T-cell (primary cell): Measurements from ENCODE around the gene R3HDM2. TPM values are rescaled to one million over a fixed set of nuclear protein-coding genes. Genes with fewer than 3 reads are reported as not detected.
A peak's percentile ranks its signal among the peaks of the same experiment; 100 is the strongest.

ENCODE experiments used
- ATAC-seq, 4 experiments: fragments of 200-7000 bp in 3 of 4; fragments of 150-1000 bp in 1 of 4; cut with Tn5 transposase; replicated peaks in 1 of 4; 1 replicate in 3 of 4; 2 replicates in 1 of 4; pipeline ENCODE4 v1.10.0; 2021; ENCODE audit warnings: moderate library complexity in 3 of 4, mild to moderate bottlenecking in 2 of 4, moderate number of reproducible peaks in 1 of 4
- CTCF ChIA-PET, 2 donors: fragments of 300-600 bp; sonication (Branson Sonifier 250); formaldehyde crosslinking; loops; one replicate each; lab custom pipeline; 2022; ENCODE audit warnings: antibody characterized with exemption in 2 of 2; lab: Charles Lee
- POLR2A ChIA-PET, 2 donors: fragments of 300-600 bp; sonication (Branson Sonifier 250); formaldehyde crosslinking; loops; one replicate each; lab custom pipeline; 2022; ENCODE audit warnings: antibody characterized with exemption in 2 of 2; lab: Charles Lee
- DNase-seq, 35 experiments: peaks; one replicate each; pipeline versions ENCODE4 v3.0.0 to v3.0.0-alpha.2; 2013 to 2023
- H3K27ac ChIP-seq: one replicate; pipeline ENCODE4 v1.5.1; 2013; ENCODE audit warnings: low read length
- H3K27me3 ChIP-seq, 2 experiments: replicated peaks in 1 of 2; 1 replicate in 1 of 2; 2 replicates in 1 of 2; pipeline versions ENCODE4 v1.6.1 to v1.7.0; 2013; ENCODE audit warnings: low read length in 1 of 2, mixed read lengths in 1 of 2; ENCODE audit not compliant: control insufficient read depth in 2 of 2, insufficient read depth in 2 of 2; ENCODE audit errors: extremely low read depth in 1 of 2
- H3K36me3 ChIP-seq, 2 donors: 1 replicate in 1 of 2; 2 replicates in 1 of 2; pipeline versions ENCODE4 v1.6.1 to v1.7.0; 2013; ENCODE audit warnings: low read length in 1 of 2; ENCODE audit not compliant: control insufficient read depth in 2 of 2, insufficient read depth in 1 of 2; ENCODE audit errors: extremely low read depth in 1 of 2
- H3K4me1 ChIP-seq, 2 experiments: 1 replicate in 1 of 2; 2 replicates in 1 of 2; pipeline versions ENCODE4 v1.6.1 to v1.7.0; 2013; ENCODE audit warnings: low read length in 2 of 2, mixed read lengths in 1 of 2; ENCODE audit not compliant: insufficient read depth in 2 of 2, control insufficient read depth in 1 of 2; ENCODE audit errors: extremely low read depth in 1 of 2
- H3K4me3 ChIP-seq, 2 donors: 1 replicate in 1 of 2; 2 replicates in 1 of 2; pipeline versions ENCODE4 v1.5.1 to v1.7.0; 2013; ENCODE audit warnings: mild to moderate bottlenecking in 2 of 2, low read length in 1 of 2, moderate library complexity in 1 of 2; ENCODE audit not compliant: control insufficient read depth in 1 of 2; ENCODE audit errors: extremely low read depth in 1 of 2
- H3K9me3 ChIP-seq: 2 replicates; pipeline ENCODE4 v1.7.0; 2013
- H3K27ac Mint-ChIP-seq, 2 donors: one replicate each; pipeline ENCODE4 v1.8.0; 2020 to 2021; ENCODE audit warnings: mild to moderate bottlenecking in 2 of 2, mixed read lengths in 2 of 2
- H3K27me3 Mint-ChIP-seq, 2 donors: one replicate each; pipeline ENCODE4 v1.8.0; 2021 to 2022; ENCODE audit warnings: mixed read lengths in 2 of 2
- H3K36me3 Mint-ChIP-seq: one replicate; pipeline ENCODE4 v1.8.0; 2021; ENCODE audit warnings: mixed read lengths
- H3K4me1 Mint-ChIP-seq, 3 donors: one replicate each; pipeline ENCODE4 v1.8.0; 2020 to 2022; ENCODE audit warnings: mixed read lengths in 3 of 3, mild to moderate bottlenecking in 1 of 3
- H3K4me3 Mint-ChIP-seq, 3 donors: one replicate each; pipeline ENCODE4 v1.8.0; 2020 to 2022; ENCODE audit warnings: mild to moderate bottlenecking in 3 of 3, mixed read lengths in 3 of 3, moderate library complexity in 3 of 3
- H3K9me3 Mint-ChIP-seq, 3 donors: one replicate each; pipeline ENCODE4 v1.8.0; 2020 to 2022; ENCODE audit warnings: mixed read lengths in 3 of 3
- WGBS: methylation state at CpG from one replicate; pipeline ENCODE4 v1.1.5; 2013; ENCODE audit warnings: missing lambda C conversion rate; ENCODE audit not compliant: insufficient coverage; 5-methylcytosine and 5-hydroxymethylcytosine counted together
- total RNA-seq, 35 experiments: library from RNA in 6 of 35; stranded (reverse) in 6 of 35; fragments of 120-200 nt in 1 of 35; gene quantifications; one replicate each; pipeline versions ENCODE4 v1.2.1 to v1.2.4 and lab custom pipeline; 2013 to 2026

The R3HDM2 gene
- total RNA-seq, 5 donors from 2014 or later (not counting 1 experiment from before 2014, with no cell fraction given) = 88.3 to 122 (median 94.7) TPM

DNA sequence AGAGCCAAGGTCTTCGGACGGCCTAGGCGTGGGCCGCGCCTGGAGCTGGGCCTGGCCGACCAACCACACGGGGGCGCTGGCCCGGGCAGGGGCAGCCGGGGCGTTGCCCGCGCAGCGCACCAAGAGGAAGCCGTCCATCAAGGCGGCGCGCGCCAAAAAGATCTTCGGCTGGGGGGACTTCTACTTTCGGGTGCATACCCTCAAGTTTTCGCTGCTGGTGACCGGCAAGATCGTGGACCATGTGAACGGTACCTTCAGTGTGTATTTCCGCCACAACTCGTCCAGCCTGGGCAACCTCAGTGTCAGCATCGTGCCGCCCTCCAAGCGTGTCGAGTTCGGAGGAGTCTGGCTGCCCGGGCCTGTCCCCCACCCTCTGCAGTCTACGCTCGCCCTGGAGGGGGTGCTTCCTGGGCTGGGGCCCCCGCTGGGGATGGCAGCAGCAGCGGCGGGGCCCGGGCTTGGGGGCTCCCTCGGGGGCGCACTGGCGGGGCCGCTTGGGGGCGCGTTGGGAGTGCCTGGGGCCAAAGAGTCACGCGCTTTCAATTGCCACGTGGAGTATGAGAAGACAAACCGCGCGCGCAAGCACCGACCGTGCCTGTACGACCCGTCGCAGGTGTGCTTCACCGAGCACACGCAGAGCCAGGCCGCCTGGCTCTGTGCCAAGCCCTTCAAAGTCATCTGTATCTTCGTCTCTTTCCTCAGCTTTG is 205.7 kb downstream of the R3HDM2 start:
- ATAC-seq = peak; percentile 42 to 74 (median 57)
- WGBS = 6% methylated on average over 61 of the region's 61 CpGs
- no peaks in the 10 kb centered on the region for H3K36me3 Mint-ChIP-seq

GRCh38 chr12:57224278-57224972 is 206.4 kb downstream of the R3HDM2 start:
- H3K27me3 ChIP-seq = peaks cover 8 to 82% of the 10 kb centered on the region in 2 experiments
- no peaks in the 10 kb centered on the region for H3K36me3 Mint-ChIP-seq
- H3K27ac Mint-ChIP-seq = no peak overlapping the region
- POLR2A ChIA-PET = no interaction called here
- H3K9me3 Mint-ChIP-seq = no peaks in the 10 kb centered on the region
- H3K27ac ChIP-seq = no peak overlapping the region
- peaks cover 52 to 70% of the 10 kb centered on the region in 2 donors for H3K27me3 Mint-ChIP-seq
- peaks cover 15 to 87% of the 10 kb centered on the region in 2 experiments for H3K4me1 ChIP-seq
- H3K4me1 Mint-ChIP-seq = peaks cover 50 to 71% (median 67%) of the 10 kb centered on the region in 3 donors
- peak overlapping the region in 1 of 3 donors; percentile 48 for H3K4me3 Mint-ChIP-seq
- no peak for ATAC-seq
- no peak for DNase-seq
- H3K9me3 ChIP-seq = no peaks in the 10 kb centered on the region
- peak overlapping the region in 1 of 2 donors; percentile 34 for H3K4me3 ChIP-seq
- CTCF ChIA-PET = interaction anchor here (0.9 to 3.9 kb wide), 3 partner anchors 14 to 18 kb away, joined by 3 to 21 read pairs (median 3); a partner anchor contains a TSS
- H3K36me3 ChIP-seq = no peaks in the 10 kb centered on the region
- WGBS = 31% methylated on average over 18 of the region's 30 CpGs

More for the DNA sequence above, 205.7 kb downstream of the R3HDM2 start:
- Mint-ChIP-seq H3K27ac (no peak overlapping the region), H3K4me3 (peak overlapping the region in 1 of 3 donors; percentile 48), H3K27me3 (peaks cover 47 to 65% of the 10 kb centered on the region in 2 donors), H3K4me1 (peaks cover 54 to 78% (median 70%) of the 10 kb centered on the region in 3 donors), H3K9me3 (no peaks in the 10 kb centered on the region)
- Histone ChIP-seq H3K9me3 (no peaks in the 10 kb centered on the region), H3K27ac (no peak overlapping the region), H3K27me3 (peaks cover 8 to 75% of the 10 kb centered on the region in 2 experiments), H3K4me1 (peaks cover 15 to 91% of the 10 kb centered on the region in 2 experiments), H3K36me3 (no peaks in the 10 kb centered on the region), H3K4me3 (peak overlapping the region in 1 of 2 donors; percentile 34)
- DNase-seq = peak in 33 of 35 experiments; percentile 53 to 87 (median 69)
- POLR2A ChIA-PET = no interaction called here
- CTCF ChIA-PET = interaction anchor here (0.9 to 3.9 kb wide), 4 partner anchors 13 to 17 kb away, joined by 3 to 21 read pairs (median 9); a partner anchor contains a TSS

DNA sequence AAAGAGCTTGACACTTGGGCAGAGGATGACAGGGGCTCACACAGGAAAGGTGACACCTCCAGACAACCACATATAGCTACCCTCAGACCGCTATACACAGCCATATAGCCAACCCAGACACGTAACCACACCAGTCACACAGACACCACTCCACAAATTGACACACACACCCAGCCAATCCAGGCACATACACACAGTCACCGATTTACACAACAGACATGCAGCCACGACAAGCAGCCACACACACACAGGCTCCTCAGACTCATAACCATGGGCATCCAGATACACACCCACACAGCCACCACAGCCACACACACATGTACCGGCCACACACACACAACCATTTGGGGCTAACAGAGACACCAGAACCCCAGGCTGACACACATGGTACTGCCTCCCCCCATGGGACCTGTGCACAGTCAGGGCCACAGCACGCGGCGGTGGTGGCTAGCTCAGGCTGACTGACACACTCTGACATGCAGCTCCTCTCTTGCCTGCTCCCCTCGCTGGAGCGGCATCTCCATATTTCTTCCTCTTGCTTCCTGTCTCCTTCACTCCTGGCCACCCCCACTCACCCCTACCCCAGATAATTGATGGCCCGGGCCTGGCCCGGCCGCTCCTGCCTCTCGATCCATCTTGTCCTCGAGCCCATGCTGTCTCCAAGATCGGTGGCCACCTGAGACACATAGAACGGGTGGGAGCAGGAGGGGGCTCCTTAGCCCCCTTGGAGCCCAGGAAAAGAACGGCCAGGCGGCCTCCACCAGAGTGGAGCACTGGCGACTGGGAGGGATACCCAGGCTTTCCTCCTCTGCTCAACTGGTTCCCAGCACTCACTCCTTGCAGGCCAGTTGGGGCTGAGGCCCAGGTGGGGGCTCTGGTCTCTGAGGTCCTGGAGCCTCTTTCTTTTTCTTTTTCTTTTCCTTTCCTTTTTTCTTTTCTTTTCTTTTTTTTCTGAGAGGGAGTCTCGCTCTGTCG is 207.4 kb downstream of the R3HDM2 start:
- ATAC-seq = peak in 2 of 4 experiments; percentile 42 to 46
- peaks cover 43 to 62% (median 61%) of the 10 kb centered on the region in 3 donors for H3K4me1 Mint-ChIP-seq

DNA sequence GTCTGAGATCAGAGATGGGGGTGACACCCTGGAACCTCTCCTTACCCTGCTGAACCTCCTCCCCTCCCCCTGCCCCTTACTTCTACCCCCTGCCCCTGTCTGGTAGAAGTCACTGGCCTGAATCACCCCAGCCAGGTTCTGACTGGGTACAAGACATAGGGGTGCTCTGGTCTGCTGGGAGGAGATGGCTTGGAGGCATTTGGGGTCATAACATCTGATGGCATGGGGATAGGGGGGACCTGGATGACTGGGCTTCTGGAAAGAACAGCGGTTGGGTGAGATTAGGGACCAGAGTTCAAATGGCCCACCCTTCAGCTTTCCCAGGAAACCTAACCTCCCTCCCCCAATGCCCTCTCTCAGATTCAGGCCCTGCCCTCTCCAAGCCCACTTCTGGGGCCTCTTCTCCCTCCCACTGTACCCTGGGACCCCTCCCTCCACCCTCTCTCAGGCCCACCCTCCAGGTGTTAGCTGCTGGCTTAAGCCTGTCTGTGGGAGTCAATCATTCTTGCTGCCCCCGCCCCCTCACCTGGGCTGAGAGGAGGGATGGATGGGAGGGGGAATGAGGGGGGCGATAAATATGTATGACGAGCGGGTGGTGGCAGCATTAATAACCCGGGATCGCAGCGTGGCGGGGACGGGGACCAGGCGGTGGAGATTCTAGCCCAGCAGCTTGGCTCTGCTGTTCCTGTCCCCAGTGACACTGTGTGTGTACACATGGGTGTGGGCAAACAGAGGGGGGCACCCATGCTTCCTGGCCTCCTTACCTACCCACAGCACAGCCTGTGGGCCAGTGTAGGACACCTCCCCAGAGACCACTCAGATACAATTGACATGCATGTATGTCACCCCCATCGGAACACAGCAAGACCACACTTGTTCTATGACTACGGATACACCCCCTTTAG is 208.3 kb downstream of the R3HDM2 start:
- Mint-ChIP-seq H3K27me3 (peaks cover 68 to 86% of the 10 kb centered on the region in 2 donors), H3K9me3 (no peaks in the 10 kb centered on the region), H3K36me3 (no peaks in the 10 kb centered on the region), H3K27ac (peak overlapping the region in 1 of 2 donors; percentile 41), H3K4me1 (peaks cover 42 to 65% (median 60%) of the 10 kb centered on the region in 3 donors), H3K4me3 (peak overlapping the region in 1 of 3 donors; percentile 11)
- H3K4me1 ChIP-seq = peaks cover 7 to 80% of the 10 kb centered on the region in 2 experiments
- DNase-seq = no peak
- H3K9me3 ChIP-seq = no peaks in the 10 kb centered on the region
- H3K27me3 ChIP-seq = peaks cover 14 to 100% of the 10 kb centered on the region in 2 experiments
- H3K4me3 ChIP-seq = no peak overlapping the region
- no peak overlapping the region for H3K27ac ChIP-seq
- 19% methylated on average over 8 of the region's 13 CpGs for WGBS
- ChIA-PET POLR2A (interaction anchor here in 1 of 2 donors (0.6 kb wide), 1 partner anchor 251 kb away, joined by 3 read pairs; no protein-coding TSS in a partner anchor), CTCF (interaction anchor here (0.5 to 1.2 kb wide), 7 partner anchors 8 to 208 kb away, joined by 3 to 8 read pairs (median 5); no protein-coding TSS in a partner anchor)
- no peaks in the 10 kb centered on the region for H3K36me3 ChIP-seq
- no peak for ATAC-seq

More for the DNA sequence above, 207.4 kb downstream of the R3HDM2 start:
- H3K36me3 Mint-ChIP-seq = no peaks in the 10 kb centered on the region
- ChIA-PET CTCF (interaction anchor here (0.5 to 1.2 kb wide), 8 partner anchors 9 to 207 kb away, joined by 3 to 8 read pairs (median 5); no protein-coding TSS in a partner anchor), POLR2A (interaction anchor here in 1 of 2 donors (0.6 kb wide), 1 partner anchor 250 kb away, joined by 3 read pairs; no protein-coding TSS in a partner anchor)
- H3K27me3 Mint-ChIP-seq = peaks cover 62 to 80% of the 10 kb centered on the region in 2 donors
- H3K9me3 Mint-ChIP-seq = no peaks in the 10 kb centered on the region
- H3K9me3 ChIP-seq = no peaks in the 10 kb centered on the region
- peak overlapping the region in 1 of 2 donors; percentile 41 for H3K27ac Mint-ChIP-seq
- H3K36me3 ChIP-seq = no peaks in the 10 kb centered on the region
- peaks cover 9 to 79% of the 10 kb centered on the region in 2 experiments for H3K4me1 ChIP-seq
- peak in 13 of 35 experiments; percentile 26 to 70 (median 50) for DNase-seq
- H3K4me3 Mint-ChIP-seq = peak overlapping the region in 1 of 3 donors; percentile 11
- WGBS = 44% methylated on average over 14 of the region's 22 CpGs
- no peak overlapping the region for H3K27ac ChIP-seq
- peaks cover 13 to 91% of the 10 kb centered on the region in 2 experiments for H3K27me3 ChIP-seq
- H3K4me3 ChIP-seq = no peak overlapping the region
